H9 (cell line): ENCODE results near the gene SORBS1. TPM values are rescaled to one million over a fixed set of nuclear protein-coding genes. Genes with fewer than 3 reads are reported as not detected.

ENCODE experiments used
- DNase-seq: peaks from one replicate; pipeline ENCODE4 v3.0.0-alpha.2; 2017
- H2AFZ ChIP-seq: one replicate; pipeline ENCODE4 v1.6.1; 2013; ENCODE audit warnings: mild to moderate bottlenecking, low read length, control low read depth, moderate library complexity
- H2AK5ac ChIP-seq: 2 replicates; pipeline ENCODE4 v1.6.1; 2013; ENCODE audit warnings: low read length, control low read depth, mixed read lengths; ENCODE audit not compliant: insufficient read length
- H2BK120ac ChIP-seq: one replicate; pipeline ENCODE4 v1.6.1; 2013; ENCODE audit warnings: low read depth, mild to moderate bottlenecking, low read length, control low read depth, inconsistent platforms; ENCODE audit not compliant: poor library complexity, severe bottlenecking
- H2BK12ac ChIP-seq: 2 replicates; pipeline ENCODE4 v1.6.1; 2013; ENCODE audit warnings: low read length, control low read depth, mixed read lengths, low read depth; ENCODE audit not compliant: insufficient read length
- H2BK15ac ChIP-seq: 2 replicates; pipeline ENCODE4 v1.6.1; 2013; ENCODE audit warnings: low read depth, low read length, control low read depth
- H2BK20ac ChIP-seq: one replicate; pipeline ENCODE4 v1.6.1; 2013; ENCODE audit warnings: low read depth, mild to moderate bottlenecking, low read length, control low read depth, inconsistent platforms; ENCODE audit not compliant: poor library complexity, severe bottlenecking
- H2BK5ac ChIP-seq: 2 replicates; pipeline ENCODE4 v1.6.1; 2013; ENCODE audit warnings: low read length, control low read depth, mixed read lengths; ENCODE audit not compliant: insufficient read length
- H3K14ac ChIP-seq: 2 replicates; pipeline ENCODE4 v1.6.1; 2013; ENCODE audit warnings: low read length, control low read depth; ENCODE audit not compliant: insufficient read depth
- H3K18ac ChIP-seq: 2 replicates; pipeline ENCODE4 v1.6.1; 2013; ENCODE audit warnings: low read depth, mild to moderate bottlenecking, mixed read lengths, low read length, control low read depth; ENCODE audit not compliant: insufficient read length
- H3K23ac ChIP-seq: 2 replicates; pipeline ENCODE4 v1.6.1; 2013; ENCODE audit warnings: low read length, control low read depth, mixed read lengths, low read depth; ENCODE audit not compliant: insufficient read length
- H3K23me2 ChIP-seq: 2 replicates; pipeline ENCODE4 v1.6.1; 2013; ENCODE audit warnings: low read depth, mild to moderate bottlenecking, mixed read lengths, low read length, control low read depth; ENCODE audit not compliant: insufficient read length, poor library complexity, severe bottlenecking
- H3K27ac ChIP-seq: 2 replicates; pipeline ENCODE4 v1.5.1; 2013; ENCODE audit warnings: low read length, control low read depth, mixed read lengths, low read depth; ENCODE audit not compliant: insufficient read length
- H3K27me3 ChIP-seq: 2 replicates; pipeline ENCODE4 v1.6.1; 2013; ENCODE audit warnings: low read length, control low read depth, inconsistent platforms; ENCODE audit not compliant: insufficient read depth
- H3K4ac ChIP-seq: 2 replicates; pipeline ENCODE4 v1.6.1; 2013; ENCODE audit warnings: low read depth, mild to moderate bottlenecking, control low read depth, inconsistent platforms, low read length, moderate library complexity
- H3K4me1 ChIP-seq: 2 replicates; pipeline ENCODE4 v1.6.1; 2013; ENCODE audit warnings: low read length, control low read depth, inconsistent platforms; ENCODE audit not compliant: insufficient read depth
- H3K4me2 ChIP-seq: 2 replicates; pipeline ENCODE4 v1.6.1; 2013; ENCODE audit warnings: low read length, control low read depth, mixed read lengths; ENCODE audit not compliant: insufficient read length, insufficient read depth
- H3K56ac ChIP-seq: 2 replicates; pipeline ENCODE4 v1.6.1; 2013; ENCODE audit warnings: low read depth, mild to moderate bottlenecking, mixed read lengths, low read length, control low read depth; ENCODE audit not compliant: insufficient read length
- H3K79me1 ChIP-seq: 2 replicates; pipeline ENCODE4 v1.6.1; 2013; ENCODE audit warnings: low read depth, mild to moderate bottlenecking, moderate library complexity, low read length, control low read depth, inconsistent platforms; ENCODE audit not compliant: insufficient read depth, poor library complexity, severe bottlenecking
- H3K79me2 ChIP-seq: 2 replicates; pipeline ENCODE4 v1.6.1; 2013; ENCODE audit warnings: low read length, control low read depth, inconsistent platforms; ENCODE audit not compliant: insufficient read depth
- H3K9ac ChIP-seq: 2 replicates; pipeline ENCODE4 v1.6.1; 2013; ENCODE audit warnings: low read length, control low read depth, mixed read lengths; ENCODE audit not compliant: insufficient read length; ENCODE audit errors: extremely low read depth
- H3K9me3 ChIP-seq: one replicate; pipeline ENCODE4 v1.6.1; 2013; ENCODE audit warnings: low read depth, low read length, inconsistent platforms; ENCODE audit not compliant: control insufficient read depth
- H3T11ph ChIP-seq: one replicate; pipeline ENCODE4 v1.6.1; 2013; ENCODE audit warnings: mild to moderate bottlenecking, low read length, control low read depth, inconsistent platforms
- H4K20me1 ChIP-seq: one replicate; pipeline ENCODE4 v1.6.1; 2013; ENCODE audit not compliant: control insufficient read depth, insufficient read length, insufficient read depth
- H4K5ac ChIP-seq: 2 replicates; pipeline ENCODE4 v1.6.1; 2013; ENCODE audit warnings: low read depth, mild to moderate bottlenecking, mixed read lengths, low read length, control low read depth; ENCODE audit not compliant: insufficient read length
- H4K8ac ChIP-seq: replicated peaks from 2 replicates; pipeline ENCODE4 v1.6.1; 2013; ENCODE audit warnings: low read length, control low read depth, mixed read lengths, low read depth; ENCODE audit not compliant: insufficient read length
- H4K91ac ChIP-seq: 2 replicates; pipeline ENCODE4 v1.6.1; 2013; ENCODE audit warnings: low read depth, mild to moderate bottlenecking, moderate library complexity, mixed read lengths, low read length, control low read depth; ENCODE audit not compliant: insufficient read length
- H3K27ac Mint-ChIP-seq, 3 experiments: 2 replicates in 2 of 3; 3 replicates in 1 of 3; pipeline ENCODE4 v1.8.0; 2020 to 2021; ENCODE audit warnings: mixed read lengths in 3 of 3, mild to moderate bottlenecking in 1 of 3, moderate library complexity in 1 of 3
- H3K27me3 Mint-ChIP-seq: 2 replicates; pipeline ENCODE4 v1.8.0; 2021; ENCODE audit warnings: low read depth, mild to moderate bottlenecking, moderate library complexity, mixed read lengths
- H3K36me3 Mint-ChIP-seq, 3 experiments: 2 replicates in 2 of 3; 3 replicates in 1 of 3; pipeline ENCODE4 v1.8.0; 2020 to 2021; ENCODE audit warnings: low read depth in 3 of 3, mixed read lengths in 3 of 3; ENCODE audit not compliant: insufficient read depth in 1 of 3
- H3K4me1 Mint-ChIP-seq, 2 experiments: 2 replicates each; pipeline ENCODE4 v1.8.0; 2020; ENCODE audit warnings: mixed read lengths in 2 of 2
- H3K4me3 Mint-ChIP-seq, 2 experiments: 2 replicates in 1 of 2; 3 replicates in 1 of 2; pipeline ENCODE4 v1.8.0; 2020 to 2021; ENCODE audit warnings: mild to moderate bottlenecking in 2 of 2, mixed read lengths in 2 of 2, moderate library complexity in 1 of 2
- H3K9me3 Mint-ChIP-seq, 2 experiments: 2 replicates in 1 of 2; 3 replicates in 1 of 2; pipeline ENCODE4 v1.8.0; 2020; ENCODE audit warnings: mild to moderate bottlenecking in 2 of 2, mixed read lengths in 2 of 2, moderate library complexity in 1 of 2
- CTCF ChIP-seq: fragments of 200-600 bp; sonication (generic); conservative IDR thresholded peaks from 3 replicates; pipeline ENCODE4 v1.8.0; 2021; ENCODE audit warnings: antibody characterized with exemption, mild to moderate bottlenecking
- WGBS: extraction: QIAGEN DNeasy Blood & Tissue Kit; methylation state at CpG from one replicate; pipeline ENCODE4 v1.1.7; 2013; ENCODE audit warnings: missing lambda C conversion rate, low lambda C conversion rate, mixed read lengths; ENCODE audit not compliant: insufficient read length; ENCODE audit errors: extremely low coverage; 5-methylcytosine and 5-hydroxymethylcytosine counted together
- total RNA-seq: library from RNA; stranded (reverse); gene quantifications from 2 replicates; pipeline ENCODE4 v1.2.1, GENCODE V29; 2021

SORBS1 gene
- total RNA-seq, 1 experiment from 2014 or later: 24.3 TPM

DNA sequence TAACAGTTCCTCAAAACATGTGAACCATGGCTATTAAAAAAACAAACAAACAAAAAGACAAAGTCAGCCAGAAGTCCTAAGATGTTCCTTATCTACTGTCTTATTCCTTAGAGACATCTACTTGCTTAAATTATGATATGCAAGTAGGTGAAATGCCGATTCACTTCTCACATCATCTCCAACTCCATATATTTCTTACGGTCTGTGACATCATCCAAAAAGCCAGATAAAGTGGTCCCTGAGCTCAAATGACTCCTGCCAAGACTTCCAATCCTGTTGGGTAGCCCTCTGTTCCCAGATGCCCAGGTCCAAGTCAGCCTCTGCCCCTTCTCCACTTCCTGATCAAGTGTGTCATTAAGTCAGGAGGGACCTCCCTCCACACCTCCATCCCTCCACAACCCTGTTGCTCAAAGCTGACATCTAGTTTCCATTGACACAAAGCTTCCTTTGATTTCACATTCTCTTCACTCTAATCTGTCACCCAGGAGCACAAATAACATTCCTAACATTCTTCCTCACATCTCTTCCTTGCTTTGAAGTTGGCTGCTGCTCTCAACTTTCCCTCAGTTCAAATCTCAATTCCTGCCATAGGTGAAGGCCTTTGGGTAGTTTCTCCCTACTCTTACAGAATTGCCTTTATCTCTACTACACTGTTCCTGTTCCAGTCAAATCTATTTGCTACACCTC, 214.3 kb downstream of the SORBS1 start:
- Histone ChIP-seq H3K23ac (no peak overlapping the region), H2BK5ac (no peak overlapping the region), H3K4me1 (no peaks in the 10 kb centered on the region), H3K9me3 (no peaks in the 10 kb centered on the region), H4K91ac (no peak overlapping the region), H2BK120ac (no peak overlapping the region), H4K8ac (no peak overlapping the region), H3K79me2 (no peaks in the 10 kb centered on the region), H4K20me1 (no peaks in the 10 kb centered on the region), H3K14ac (no peak overlapping the region), H3T11ph (no peak overlapping the region), H3K9ac (no peak overlapping the region), H2AFZ (no peak overlapping the region), H2BK15ac (no peak overlapping the region), H3K18ac (no peak overlapping the region), H2BK20ac (no peak overlapping the region), H4K5ac (no peak overlapping the region), H2BK12ac (no peak overlapping the region), H2AK5ac (no peak overlapping the region), H3K4me2 (no peak overlapping the region), H3K23me2 (no peaks in the 10 kb centered on the region), H3K27ac (no peak overlapping the region), H3K4ac (no peak overlapping the region), H3K56ac (no peak overlapping the region), H3K27me3 (no peaks in the 10 kb centered on the region), H3K79me1 (no peaks in the 10 kb centered on the region)
- no peak overlapping the region for H3K4me3 Mint-ChIP-seq
- no peaks in the 10 kb centered on the region for H3K27me3 Mint-ChIP-seq
- no peaks in the 10 kb centered on the region for H3K36me3 Mint-ChIP-seq
- peaks cover 18 to 20% of the 10 kb centered on the region in 2 experiments for H3K4me1 Mint-ChIP-seq
- TF ChIP-seq CTCF: no peak
- H3K9me3 Mint-ChIP-seq: no peaks in the 10 kb centered on the region
- peak overlapping the region in 1 of 3 experiments; percentile 52; a peak in 2 of 7 replicates for H3K27ac Mint-ChIP-seq
- WGBS: no CpG with 5 or more reads among the region's 2 CpGs
- DNase-seq: no peak
